GM19193 (cell line): ENCODE measurements around the gene CTTNBP2.

Experiments
- POLR2A ChIP-seq: IDR thresholded peaks from 4 replicates; pipeline ENCODE4 v1.6.1; 2011; ENCODE audit not compliant: insufficient read depth, insufficient read length; ENCODE audit errors: extremely low read depth

The CTTNBP2 gene

DNA sequence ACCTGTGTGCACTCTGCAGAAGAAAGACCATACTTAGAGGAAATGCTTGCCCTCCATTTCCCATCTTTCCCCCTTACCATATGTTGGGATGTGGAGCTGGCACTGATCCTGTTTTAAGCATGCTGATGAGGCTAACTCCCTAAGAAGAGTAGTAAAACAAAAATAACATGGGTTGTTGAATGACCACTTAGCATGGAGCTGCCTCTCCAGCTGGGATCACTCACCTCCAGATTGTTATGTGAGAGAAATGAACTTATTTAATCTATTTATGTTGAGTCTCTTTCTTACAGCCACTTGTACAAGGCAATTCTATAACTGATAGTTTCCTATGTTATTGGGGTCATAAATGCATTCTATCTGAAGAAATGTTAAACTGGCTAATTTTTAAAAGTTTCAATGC lies 17.0 kb downstream of the CTTNBP2 start:
- TF ChIP-seq POLR2A: no peak

DNA sequence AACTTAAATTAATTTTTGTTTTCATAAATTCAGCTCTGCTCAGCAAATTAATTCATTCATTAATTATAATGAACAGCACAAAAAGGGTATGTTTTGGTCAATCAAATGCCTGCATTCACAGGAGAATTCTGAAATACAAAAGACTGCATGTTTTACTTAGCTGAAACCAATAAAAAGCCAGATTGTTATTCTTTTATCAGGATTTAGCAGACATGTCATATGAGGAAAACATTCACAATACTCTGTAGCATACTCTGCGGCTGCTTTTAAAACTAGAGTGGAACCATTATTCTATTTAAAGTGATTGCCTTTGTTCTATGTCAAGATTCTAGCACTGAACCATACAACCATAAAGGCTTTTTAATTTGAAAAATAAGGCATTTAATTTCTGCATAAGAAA lies 19.1 kb downstream of the CTTNBP2 start:
- no peak for TF ChIP-seq POLR2A

GRCh38 chr7:117848941-117849340 lies 24.3 kb downstream of the CTTNBP2 start:
- TF ChIP-seq POLR2A: no peak

DNA sequence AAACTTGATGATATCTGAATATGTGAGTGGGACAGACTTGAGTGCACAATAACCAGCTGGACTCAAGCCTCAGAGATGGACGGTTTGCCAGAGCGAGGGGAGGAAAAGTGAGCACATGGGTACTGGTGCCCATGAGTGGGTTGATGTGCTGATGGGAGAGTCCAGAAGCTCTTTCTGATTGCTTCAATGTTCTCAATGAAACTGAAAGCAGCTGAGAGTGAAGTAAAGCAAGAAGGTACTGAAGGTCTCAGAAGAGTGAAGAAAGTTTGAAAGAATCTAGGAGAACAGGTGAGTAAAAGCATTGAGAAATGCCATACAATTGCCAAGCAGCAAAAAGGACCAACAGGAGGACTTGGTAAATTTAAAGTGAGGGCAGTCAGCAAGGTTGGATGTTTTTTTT lies 28.6 kb downstream of the CTTNBP2 start:
- no peak for TF ChIP-seq POLR2A

DNA sequence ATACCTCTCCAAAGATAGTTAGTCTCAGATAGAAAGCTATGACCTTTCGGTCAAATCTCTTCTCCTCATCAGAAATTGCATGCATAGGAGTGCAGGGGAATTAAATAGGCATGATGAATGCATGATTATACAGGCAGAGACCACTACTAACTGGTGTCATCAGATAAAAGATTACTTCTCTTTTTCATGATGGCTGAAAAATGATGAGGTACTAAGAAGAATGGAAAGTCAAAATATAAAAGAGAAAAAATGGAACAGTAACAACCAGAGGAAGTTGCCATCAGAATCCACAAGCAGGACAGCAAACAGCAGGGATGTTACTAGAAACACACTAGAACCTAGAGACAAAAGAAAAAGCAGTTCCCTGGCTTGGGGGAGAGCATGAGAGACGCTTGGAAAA lies 31.6 kb downstream of the CTTNBP2 start:
- TF ChIP-seq POLR2A: no peak

GRCh38 chr7:117841011-117841410 lies 32.2 kb downstream of the CTTNBP2 start:
- no peak for TF ChIP-seq POLR2A

DNA sequence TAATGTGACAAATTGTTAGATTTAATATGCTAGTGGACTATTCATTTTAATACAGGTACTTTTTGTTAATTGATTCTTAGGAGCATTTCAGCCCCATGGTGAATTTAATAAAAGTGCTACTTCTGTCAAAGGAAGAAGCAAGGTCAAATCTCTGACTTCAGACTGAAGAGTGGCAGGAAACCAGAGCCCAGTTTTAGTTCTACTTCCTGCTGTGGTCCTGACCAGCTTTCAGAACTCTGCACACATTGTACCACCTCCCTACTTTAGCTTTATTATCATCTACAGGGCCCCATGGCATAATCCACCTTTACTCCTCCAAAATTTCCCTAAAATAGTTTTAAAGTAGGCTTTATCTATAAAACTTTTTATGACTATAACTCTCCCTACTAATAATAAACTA lies 33.7 kb downstream of the CTTNBP2 start:
- no peak for TF ChIP-seq POLR2A

DNA sequence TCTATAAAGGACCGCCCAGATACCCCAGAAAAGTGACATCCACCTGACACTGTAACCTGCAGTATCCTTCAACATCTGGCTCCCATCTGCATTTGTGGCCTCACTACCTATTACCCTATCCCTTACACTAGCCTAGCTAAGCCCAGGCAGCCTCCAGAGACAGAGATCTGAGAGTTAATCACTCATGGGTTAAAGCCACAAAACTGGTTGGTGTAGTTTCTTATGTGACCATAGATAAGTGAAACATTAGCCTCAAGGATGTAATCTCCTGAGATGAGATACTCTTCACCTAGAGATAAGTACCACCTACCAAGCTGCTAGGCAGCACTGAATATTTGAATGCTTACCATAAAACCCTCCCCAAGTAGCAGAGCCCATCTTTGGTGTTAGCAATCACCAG lies 35.4 kb downstream of the CTTNBP2 start:
- no peak for TF ChIP-seq POLR2A

- TF ChIP-seq POLR2A: no peak
Measured at GRCh38 chr7:117835016-117835664, 38.1 kb downstream of the CTTNBP2 start.

- TF ChIP-seq POLR2A: no peak
Measured at GRCh38 chr7:117830422-117830954, 42.8 kb downstream of the CTTNBP2 start.

DNA sequence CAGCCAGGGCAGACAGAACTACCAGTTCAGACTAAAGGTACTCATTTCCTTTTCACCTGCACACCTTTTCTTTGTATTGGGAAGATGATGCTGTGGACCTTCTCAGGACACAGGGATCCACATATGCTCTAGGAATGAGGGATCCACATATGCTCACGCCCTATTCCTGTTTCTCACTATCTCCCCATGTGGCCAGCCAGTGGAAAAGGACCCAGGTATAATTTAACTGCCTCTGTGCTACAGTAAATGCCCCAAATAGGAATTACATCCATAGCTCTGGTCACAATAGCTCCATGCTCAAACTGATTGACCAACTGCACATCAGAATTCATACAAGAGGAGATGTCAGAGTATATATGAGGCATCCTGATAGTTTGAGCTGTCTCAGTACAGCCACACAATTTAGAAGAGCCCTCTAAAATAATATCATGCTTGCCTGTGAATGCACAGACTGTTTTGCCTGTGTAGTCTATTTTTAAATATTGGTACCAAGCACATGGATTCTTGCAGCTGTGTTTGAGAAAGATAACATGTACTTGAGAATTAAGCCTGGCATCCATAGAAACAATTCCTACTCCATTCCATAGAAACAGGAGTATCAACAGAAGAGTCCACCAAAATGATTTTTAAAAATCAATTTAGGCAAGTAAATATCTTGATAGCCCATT lies 43.7 kb downstream of the CTTNBP2 start:
- TF ChIP-seq POLR2A: no peak

GRCh38 chr7:117828825-117829224 lies 44.4 kb downstream of the CTTNBP2 start:
- TF ChIP-seq POLR2A: no peak

DNA sequence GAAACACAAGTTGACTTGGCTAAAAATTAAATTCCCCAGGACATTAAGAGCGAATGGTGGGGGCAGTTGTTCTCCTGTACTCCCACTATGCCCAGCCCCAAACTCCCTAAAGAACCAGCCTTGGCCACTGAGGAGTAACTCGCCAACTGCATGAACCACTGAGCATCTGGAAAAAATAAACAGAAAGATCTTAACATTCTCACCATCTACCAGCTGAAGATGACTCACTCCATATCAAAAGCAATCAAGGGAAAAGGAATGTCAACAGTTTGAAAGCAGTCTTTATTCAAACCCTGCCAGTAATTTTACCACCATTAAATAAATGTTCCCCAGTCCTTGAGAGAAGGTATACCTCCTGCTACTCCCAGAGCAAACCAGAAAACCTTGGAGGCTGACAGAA lies 45.4 kb downstream of the CTTNBP2 start:
- no peak for TF ChIP-seq POLR2A

- no peak for TF ChIP-seq POLR2A
Measured at GRCh38 chr7:117825132-117825531, 48.1 kb downstream of the CTTNBP2 start.

DNA sequence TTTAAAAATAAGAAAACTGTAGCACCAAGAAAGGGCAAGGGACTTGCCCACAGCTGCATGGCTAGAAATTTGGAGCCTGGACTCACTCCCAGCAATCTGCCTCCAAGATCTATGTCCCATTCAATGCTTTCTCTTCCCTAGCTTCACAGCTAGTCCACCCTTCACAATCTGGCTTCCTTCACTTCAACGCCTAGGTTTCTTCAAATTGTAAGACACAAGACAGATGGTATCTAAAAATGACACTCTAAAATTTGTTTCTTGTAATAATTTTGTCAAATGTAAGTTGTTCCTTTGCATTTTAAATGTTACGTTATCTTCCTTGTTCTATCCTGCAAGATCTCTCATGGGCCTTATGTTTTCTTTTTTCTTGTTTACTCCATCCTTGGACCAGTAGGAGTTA lies 48.6 kb downstream of the CTTNBP2 start:
- no peak for TF ChIP-seq POLR2A

GRCh38 chr7:117819558-117819957 lies 53.7 kb downstream of the CTTNBP2 start:
- no peak for TF ChIP-seq POLR2A
